Measurements from ENCODE around the gene KNCN.

The KNCN gene

DNA sequence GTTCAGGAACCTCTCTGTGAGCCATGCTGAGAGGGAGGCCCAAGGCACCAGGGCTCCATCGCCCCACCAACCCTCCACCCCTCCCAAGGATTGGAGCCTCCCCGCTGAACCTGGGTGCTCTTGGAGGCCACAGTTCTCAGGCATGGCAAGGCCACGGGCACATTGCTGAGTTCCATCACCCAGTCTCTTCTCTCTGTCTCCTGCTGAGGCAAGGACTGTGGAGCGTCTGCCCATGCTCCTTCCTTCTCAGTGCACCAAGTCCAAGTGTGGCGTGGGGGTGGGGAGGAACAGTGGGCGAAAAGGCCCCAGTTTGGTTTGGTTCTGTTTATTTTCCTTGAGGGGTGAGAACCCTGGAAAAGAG, 2.8 kb upstream of the KNCN start:
- no peak for DNase-seq (ENCODE audit: low read depth)
- H3K4me3 ChIP-seq (ENCODE audit: control insufficient read depth, low read depth, low read length): no peak overlapping the region
- TF ChIP-seq, protein P1, sequence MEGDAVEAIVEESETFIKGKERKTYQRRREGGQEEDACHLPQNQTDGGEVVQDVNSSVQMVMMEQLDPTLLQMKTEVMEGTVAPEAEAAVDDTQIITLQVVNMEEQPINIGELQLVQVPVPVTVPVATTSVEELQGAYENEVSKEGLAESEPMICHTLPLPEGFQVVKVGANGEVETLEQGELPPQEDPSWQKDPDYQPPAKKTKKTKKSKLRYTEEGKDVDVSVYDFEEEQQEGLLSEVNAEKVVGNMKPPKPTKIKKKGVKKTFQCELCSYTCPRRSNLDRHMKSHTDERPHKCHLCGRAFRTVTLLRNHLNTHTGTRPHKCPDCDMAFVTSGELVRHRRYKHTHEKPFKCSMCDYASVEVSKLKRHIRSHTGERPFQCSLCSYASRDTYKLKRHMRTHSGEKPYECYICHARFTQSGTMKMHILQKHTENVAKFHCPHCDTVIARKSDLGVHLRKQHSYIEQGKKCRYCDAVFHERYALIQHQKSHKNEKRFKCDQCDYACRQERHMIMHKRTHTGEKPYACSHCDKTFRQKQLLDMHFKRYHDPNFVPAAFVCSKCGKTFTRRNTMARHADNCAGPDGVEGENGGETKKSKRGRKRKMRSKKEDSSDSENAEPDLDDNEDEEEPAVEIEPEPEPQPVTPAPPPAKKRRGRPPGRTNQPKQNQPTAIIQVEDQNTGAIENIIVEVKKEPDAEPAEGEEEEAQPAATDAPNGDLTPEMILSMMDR (IDR thresholded peaks at IDR 0.05; ENCODE audit: control insufficient read depth, insufficient read depth, low read depth, low read length, missing control alignments): no peak

DNA sequence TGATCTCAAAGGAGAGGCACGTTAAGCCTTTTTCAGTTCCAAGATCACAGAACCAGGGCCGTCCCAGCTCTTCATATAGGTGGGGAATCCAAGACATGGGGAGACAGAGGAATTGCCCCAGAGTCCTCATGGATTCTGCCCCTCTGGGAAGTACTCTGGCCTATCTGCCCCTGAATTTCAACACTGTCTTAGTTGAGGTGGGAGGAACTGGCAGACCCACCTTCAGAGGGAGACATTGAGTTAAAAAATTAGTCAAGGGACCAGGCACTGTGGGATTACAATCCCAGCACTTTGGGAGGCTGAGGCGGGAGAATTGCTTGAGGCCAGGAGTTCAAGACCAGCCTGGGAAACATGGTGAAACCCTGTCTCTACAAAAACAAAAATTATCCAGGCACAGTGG, 2.1 kb upstream of the KNCN start:
- DNase-seq (ENCODE audit: low read depth): no peak
- TF ChIP-seq, protein P1 (IDR thresholded peaks at IDR 0.05; ENCODE audit: control insufficient read depth, insufficient read depth, low read depth, low read length, missing control alignments): no peak
- H3K4me3 ChIP-seq (ENCODE audit: control insufficient read depth, low read depth, low read length): no peak overlapping the region

DNA sequence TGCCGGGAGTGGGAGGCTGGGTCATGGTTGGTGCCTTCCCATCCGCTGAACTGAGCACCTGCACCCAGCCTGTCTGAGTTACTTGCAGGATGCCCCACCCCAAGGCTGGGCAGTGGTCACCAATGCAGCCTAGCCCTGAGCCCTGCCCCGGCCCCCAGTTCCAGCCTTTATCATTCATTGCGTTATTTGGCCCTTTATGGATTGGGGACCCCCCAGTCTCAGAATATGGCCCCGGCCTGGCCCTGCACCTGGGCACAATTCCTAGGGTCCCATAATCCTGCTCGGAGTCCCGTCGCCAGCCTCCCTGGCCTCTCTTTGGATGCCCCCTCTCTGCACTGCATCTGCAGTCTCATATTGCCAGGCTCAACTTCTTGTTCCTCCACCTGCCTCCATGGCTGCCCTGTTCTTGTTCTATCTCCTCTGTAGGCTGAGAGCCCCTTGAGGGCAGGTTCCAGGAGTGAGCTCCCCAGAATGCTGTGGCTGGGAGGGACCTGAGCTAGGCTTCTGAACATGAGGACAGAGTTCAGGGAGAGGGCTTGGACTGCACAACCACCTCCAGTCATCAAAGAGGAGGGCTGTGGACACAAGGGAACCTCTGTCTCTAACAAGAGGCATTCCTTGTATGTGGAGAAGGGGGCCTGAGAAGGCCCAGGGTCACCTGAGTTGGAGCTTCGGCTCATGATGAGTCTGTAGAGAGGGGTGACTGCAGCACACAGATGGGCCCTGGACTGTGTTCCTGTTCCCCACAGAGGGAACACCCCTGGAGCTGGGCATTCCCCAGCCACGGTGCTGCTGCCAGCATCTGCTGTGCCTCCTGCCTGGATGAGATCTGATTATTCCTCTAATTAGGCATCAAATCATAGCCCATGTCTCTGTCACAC, 1.1 kb upstream of the KNCN start:
- DNase-seq (ENCODE audit: low read depth): no peak
- no peak overlapping the region for H3K4me3 ChIP-seq (ENCODE audit: control insufficient read depth, low read depth, low read length)
- TF ChIP-seq, protein P1 (IDR thresholded peaks at IDR 0.05; ENCODE audit: control insufficient read depth, insufficient read depth, low read depth, low read length, missing control alignments): no peak

DNA sequence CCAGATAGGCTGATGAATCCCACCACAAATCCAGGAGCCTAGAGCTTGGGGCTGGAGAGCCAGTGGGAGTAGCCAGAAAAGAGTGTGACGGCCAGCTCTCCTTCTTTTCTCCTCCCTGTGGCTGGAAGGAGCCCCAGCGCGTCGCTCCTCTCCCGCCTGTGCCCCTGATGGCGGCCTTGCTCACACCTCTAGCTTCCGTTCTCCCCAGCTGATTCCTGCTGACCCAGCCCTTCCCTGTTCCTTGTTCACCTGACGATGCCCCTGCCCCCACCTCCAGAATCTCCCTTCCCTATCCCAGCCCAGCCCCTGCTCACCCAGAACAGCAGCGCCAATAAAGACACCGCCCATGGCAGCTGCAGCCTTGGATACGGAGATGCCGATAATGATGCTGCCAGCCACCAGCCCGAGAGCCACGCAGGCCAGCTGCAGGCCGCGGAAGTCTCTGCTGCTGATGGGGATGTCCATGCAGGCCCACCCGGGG, 656 bp downstream of the KNCN start:
- no peak for DNase-seq (ENCODE audit: low read depth)
- TF ChIP-seq, protein P1 (IDR thresholded peaks at IDR 0.05; ENCODE audit: control insufficient read depth, insufficient read depth, low read depth, low read length, missing control alignments): no peak
- H3K4me3 ChIP-seq (ENCODE audit: control insufficient read depth, low read depth, low read length): no peak overlapping the region

DNA sequence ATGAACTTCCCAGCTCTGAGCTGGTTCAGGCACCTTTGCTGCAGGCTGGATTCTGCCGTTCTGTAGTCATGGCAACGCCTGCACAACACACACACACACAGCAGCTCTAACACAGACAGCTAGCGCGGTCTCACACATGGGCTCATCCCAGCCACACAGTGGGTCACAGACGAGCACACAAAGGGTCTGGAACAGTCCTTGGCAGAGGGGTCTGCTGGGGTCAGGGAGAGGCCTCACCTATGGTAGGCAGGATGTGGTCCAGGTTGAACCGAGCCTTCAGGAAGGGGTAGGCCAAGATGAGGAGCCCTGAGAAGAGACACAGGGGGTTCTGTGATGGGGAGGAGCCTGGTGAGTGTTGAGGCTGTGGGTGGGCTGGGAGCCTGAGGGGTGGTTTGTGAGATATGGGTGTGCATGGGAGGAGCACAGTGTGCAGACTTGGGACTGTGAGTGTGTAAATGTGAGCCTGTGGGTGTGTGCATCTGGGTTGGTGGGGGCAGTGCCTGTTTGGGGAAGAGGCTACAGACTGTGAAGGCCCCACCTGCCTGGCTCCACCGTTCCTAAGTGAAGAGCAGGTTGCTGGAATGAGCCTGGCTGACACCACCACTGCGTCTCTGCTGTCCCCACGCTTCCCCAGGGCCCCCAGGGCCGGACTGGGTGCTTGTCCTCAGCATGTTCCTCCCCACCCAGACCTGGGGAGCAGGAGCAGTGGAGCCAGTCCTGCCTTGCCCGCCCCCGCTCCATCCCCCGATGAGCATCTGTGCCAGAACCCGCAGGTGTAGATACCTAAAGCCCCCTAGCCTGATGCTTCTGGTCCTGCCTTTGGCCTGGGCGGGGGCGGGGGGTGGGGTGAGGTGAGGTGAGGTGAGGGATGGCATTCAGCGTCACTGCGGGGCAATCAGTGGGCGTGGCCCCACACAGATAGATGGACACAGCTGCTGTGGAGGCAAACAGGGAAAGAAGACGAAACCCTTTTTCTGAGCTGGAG, 1.5 kb downstream of the KNCN start:
- no peak for DNase-seq (ENCODE audit: low read depth)
- TF ChIP-seq, protein P1 (IDR thresholded peaks at IDR 0.05; ENCODE audit: control insufficient read depth, insufficient read depth, low read depth, low read length, missing control alignments): no peak

More for the DNA sequence above, 1.5 kb downstream of the KNCN start:
- no peak overlapping the region for H3K4me3 ChIP-seq (ENCODE audit: control insufficient read depth, low read depth, low read length)
